ENCODE measurements around the gene RNF25. TPM values are rescaled to one million over a fixed set of nuclear protein-coding genes. Genes with fewer than 3 reads are reported as not detected.

The RNF25 gene
- total and polyA plus RNA-seq, 10 donors = 15.9 to 27.1 (median 24.2) TPM

DNA sequence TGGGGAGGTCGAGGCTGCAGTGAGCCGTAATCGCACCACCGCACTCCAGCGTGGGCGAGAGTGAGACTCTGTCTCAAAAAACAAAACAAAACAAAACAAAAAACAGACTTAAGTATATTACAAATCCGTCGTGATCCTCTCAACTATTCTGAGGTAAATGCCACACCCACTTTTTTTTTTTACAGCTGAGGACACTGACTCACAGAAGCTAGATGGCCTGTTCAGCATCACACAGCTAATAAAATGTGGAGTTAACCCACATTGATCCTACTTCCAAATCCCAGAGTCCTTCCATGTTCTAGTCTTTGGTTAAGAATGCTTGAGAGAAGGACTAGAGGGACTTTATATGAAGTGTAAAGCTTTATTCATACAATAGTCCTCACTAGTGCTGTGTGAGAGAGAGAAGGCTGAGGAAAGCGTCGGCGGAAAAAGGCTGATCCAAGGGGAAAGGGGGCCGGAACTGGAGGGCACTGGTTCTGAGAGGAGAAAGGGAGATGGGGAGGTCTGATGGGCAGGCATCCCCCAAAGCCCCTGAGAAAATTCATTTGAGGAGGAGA is 627 bp downstream of the RNF25 start:
- Histone ChIP-seq H3K27me3 (replicated peaks in 1 of 7) (no peaks in the 10 kb centered on the region), H3K4me1 (peaks cover 10 to 42% (median 22%) of the 10 kb centered on the region in 6 donors), H3K9me3 (no peaks in the 10 kb centered on the region), H3K36me3 (peaks cover 0 to 44% (median 24%) of the 10 kb centered on the region in 6 donors), H3K27ac (peak overlapping the region; percentile 64 to 86 (median 78)), H3K4me3 (peak overlapping the region; percentile 59 to 94 (median 88))
- DNase-seq = no peak
- intact Hi-C loops (cut with DNase I; ENCODE audit: low total_unique reads) = no loop called here
- TF ChIP-seq POLR2A (IDR thresholded peaks at IDR 0.05) (no peak), POLR2AphosphoS5 (IDR thresholded peaks at IDR 0.05) (no peak)
- TF ChIP-seq, protein P1, sequence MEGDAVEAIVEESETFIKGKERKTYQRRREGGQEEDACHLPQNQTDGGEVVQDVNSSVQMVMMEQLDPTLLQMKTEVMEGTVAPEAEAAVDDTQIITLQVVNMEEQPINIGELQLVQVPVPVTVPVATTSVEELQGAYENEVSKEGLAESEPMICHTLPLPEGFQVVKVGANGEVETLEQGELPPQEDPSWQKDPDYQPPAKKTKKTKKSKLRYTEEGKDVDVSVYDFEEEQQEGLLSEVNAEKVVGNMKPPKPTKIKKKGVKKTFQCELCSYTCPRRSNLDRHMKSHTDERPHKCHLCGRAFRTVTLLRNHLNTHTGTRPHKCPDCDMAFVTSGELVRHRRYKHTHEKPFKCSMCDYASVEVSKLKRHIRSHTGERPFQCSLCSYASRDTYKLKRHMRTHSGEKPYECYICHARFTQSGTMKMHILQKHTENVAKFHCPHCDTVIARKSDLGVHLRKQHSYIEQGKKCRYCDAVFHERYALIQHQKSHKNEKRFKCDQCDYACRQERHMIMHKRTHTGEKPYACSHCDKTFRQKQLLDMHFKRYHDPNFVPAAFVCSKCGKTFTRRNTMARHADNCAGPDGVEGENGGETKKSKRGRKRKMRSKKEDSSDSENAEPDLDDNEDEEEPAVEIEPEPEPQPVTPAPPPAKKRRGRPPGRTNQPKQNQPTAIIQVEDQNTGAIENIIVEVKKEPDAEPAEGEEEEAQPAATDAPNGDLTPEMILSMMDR (IDR thresholded peaks at IDR 0.05 in 8 of 11, conservative IDR thresholded peaks at IDR 0.05 in 3 of 11) = no peak
- WGBS, 5 donors = 42 to 50% (median 48%) methylated on average over 12 of the region's 12 CpGs

DNA sequence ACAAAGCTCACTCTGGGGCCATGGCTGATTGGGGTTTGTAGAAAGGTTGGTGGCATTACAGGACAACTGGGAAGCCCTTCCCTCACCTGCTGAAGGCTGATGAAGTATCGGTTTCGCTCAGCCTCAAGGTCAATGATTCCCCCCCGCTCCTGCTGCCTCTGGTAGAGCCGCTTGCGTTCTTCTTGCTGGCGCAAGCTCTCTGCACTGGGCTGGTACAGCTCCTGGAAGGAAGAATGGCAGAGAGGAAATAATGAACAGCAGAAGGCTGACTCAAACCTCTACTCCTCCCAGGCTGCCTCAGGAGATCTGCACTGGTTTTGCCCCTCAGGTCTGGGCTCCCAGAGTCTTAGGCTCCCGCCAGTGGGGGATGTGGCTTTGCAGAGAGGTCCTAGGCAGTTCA is 7.1 kb downstream of the RNF25 start:
- Histone ChIP-seq H3K27me3 (replicated peaks in 1 of 7) (no peaks in the 10 kb centered on the region), H3K36me3 (peaks cover 3 to 81% (median 71%) of the 10 kb centered on the region in 6 donors), H3K4me3 (no peak overlapping the region), H3K27ac (no peak overlapping the region), H3K4me1 (peaks cover 6 to 25% (median 11%) of the 10 kb centered on the region in 6 donors), H3K9me3 (no peaks in the 10 kb centered on the region)
- intact Hi-C loops (cut with DNase I; ENCODE audit: low total_unique reads) = no loop called here
- no peak for TF ChIP-seq POLR2AphosphoS5 (IDR thresholded peaks at IDR 0.05)
- no peak for TF ChIP-seq POLR2A (IDR thresholded peaks at IDR 0.05)
- TF ChIP-seq, protein P1 (IDR thresholded peaks at IDR 0.05 in 8 of 11, conservative IDR thresholded peaks at IDR 0.05 in 3 of 11) = no peak
- no peak for DNase-seq
- WGBS, 5 donors = 92 to 98% (median 96%) methylated on average over 7 of the region's 7 CpGs

DNA sequence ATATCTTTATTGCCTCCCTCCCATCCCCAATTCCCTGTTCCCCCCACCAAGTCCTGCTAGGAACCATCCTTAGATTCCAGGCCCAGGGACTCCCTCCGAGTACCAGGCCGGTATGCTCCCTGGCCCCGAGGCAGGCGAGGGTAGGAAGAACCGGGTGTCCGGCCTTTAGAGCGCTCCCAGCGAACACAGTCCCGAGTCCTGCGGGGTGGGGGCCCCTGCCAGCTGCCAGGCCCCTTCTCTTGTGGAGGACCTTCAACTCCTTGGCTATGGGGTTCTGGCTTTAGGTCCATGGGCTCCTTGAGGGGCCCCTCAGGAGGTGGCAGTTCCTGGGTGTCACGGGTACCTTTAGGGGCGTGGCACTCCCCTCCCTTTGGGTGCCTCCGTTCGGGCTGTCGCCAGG is 7.9 kb downstream of the RNF25 start:
- Histone ChIP-seq H3K36me3 (peaks cover 3 to 77% (median 71%) of the 10 kb centered on the region in 6 donors), H3K27ac (no peak overlapping the region)
- intact Hi-C loops (cut with DNase I; ENCODE audit: low total_unique reads) = no loop called here

DNA sequence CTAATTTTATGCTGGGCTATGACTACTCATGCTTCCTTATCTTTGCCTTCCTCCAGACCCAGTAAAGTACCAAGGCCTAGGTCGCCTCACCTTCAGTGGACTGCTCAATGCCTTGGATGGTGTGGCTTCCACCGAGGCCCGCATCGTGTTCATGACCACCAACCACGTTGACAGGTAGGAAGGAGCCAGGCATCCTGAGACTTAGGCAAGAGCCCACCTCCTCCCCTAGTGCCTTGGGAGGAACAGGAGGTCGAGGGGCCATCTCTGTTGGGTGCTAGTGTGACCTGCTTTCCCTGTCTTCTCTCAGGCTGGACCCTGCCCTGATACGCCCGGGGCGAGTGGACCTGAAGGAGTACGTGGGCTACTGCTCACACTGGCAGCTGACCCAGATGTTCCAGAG is 9.0 kb downstream of the RNF25 start:
- TF ChIP-seq POLR2A (IDR thresholded peaks at IDR 0.05) (no peak), POLR2AphosphoS5 (IDR thresholded peaks at IDR 0.05) (no peak)
- TF ChIP-seq, protein P1 (IDR thresholded peaks at IDR 0.05 in 8 of 11, conservative IDR thresholded peaks at IDR 0.05 in 3 of 11) = no peak
- Histone ChIP-seq H3K36me3 (peaks cover 3 to 70% (median 64%) of the 10 kb centered on the region in 6 donors), H3K4me3 (no peak overlapping the region), H3K27me3 (replicated peaks in 1 of 7) (no peaks in the 10 kb centered on the region), H3K27ac (no peak overlapping the region), H3K9me3 (no peaks in the 10 kb centered on the region), H3K4me1 (peaks cover 16 to 28% (median 20%) of the 10 kb centered on the region in 6 donors)
- 88 to 97% (median 89%) methylated on average over 3 to 10 of the region's 10 CpGs for WGBS, 5 donors
- intact Hi-C loops (cut with DNase I; ENCODE audit: low total_unique reads) = no loop called here
- no peak for DNase-seq

More for the DNA sequence above, 7.9 kb downstream of the RNF25 start:
- no peaks in the 10 kb centered on the region for H3K9me3 ChIP-seq
- no peaks in the 10 kb centered on the region for H3K27me3 ChIP-seq (replicated peaks in 1 of 7)
- WGBS, 5 donors = 91 to 96% (median 93%) methylated on average over 15 of the region's 15 CpGs
- DNase-seq = no peak
- H3K4me3 ChIP-seq = no peak overlapping the region
- TF ChIP-seq POLR2AphosphoS5 (IDR thresholded peaks at IDR 0.05) (peak in 1 of 3 donors; percentile 38), POLR2A (IDR thresholded peaks at IDR 0.05) (no peak)
- TF ChIP-seq, protein P1 (IDR thresholded peaks at IDR 0.05 in 8 of 11, conservative IDR thresholded peaks at IDR 0.05 in 3 of 11) = no peak
- H3K4me1 ChIP-seq = peaks cover 6 to 21% (median 11%) of the 10 kb centered on the region in 6 donors

Measured in spleen (tissue), 11 donors.